Measurements from ENCODE around the gene OXGR1. TPM values are rescaled to one million over a fixed set of nuclear protein-coding genes. Genes with fewer than 3 reads are reported as not detected.
A peak's percentile ranks its signal among the peaks of the same experiment; 100 is the strongest.

OXGR1 gene
- polyA plus RNA-seq, 2 of the 4 experiments (the other 2 are of a cell fraction): not detected

DNA sequence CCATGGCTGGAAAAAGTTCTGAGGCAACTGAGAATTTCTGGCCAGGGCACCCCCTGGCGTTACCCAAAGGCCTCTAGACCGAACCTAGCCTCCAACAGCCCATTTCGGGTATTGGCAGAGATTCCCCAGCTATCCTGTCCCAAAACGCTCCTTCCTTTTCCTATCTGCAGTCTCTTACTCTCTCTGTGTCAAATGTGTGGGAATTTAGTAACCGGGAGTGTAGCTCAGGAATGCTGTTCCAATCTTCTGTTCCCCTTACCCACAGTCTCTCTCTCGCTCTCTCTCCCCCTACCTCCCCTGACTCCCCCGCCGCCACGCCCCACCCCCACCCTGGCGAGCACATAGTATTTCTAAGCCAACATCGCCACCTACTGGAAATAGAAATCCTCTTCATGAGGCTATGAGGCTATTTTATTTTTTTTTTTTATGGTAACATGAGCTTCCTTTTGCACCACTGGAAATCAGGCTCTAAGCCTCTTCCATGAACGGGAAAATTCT is 27.0 kb downstream of the OXGR1 start:
- Histone ChIP-seq H3K4me1 (no peaks in the 10 kb centered on the region), H3K27ac (no peak overlapping the region), H3K4me2 (no peak overlapping the region), H3K9me3 (peaks cover 15% of the 10 kb centered on the region), H3K4me3 (no peak overlapping the region)
- CTCF ChIA-PET: interaction anchor here (0.7 kb wide), 1 partner anchor 51 kb away, joined by 3 read pairs; no protein-coding TSS in a partner anchor
- 9% methylated on average over 9 of the region's 12 CpGs for WGBS (ENCODE audit: missing lambda C conversion rate)
- TF ChIP-seq EP300 (IDR thresholded peaks at IDR 0.05) (no peak), TP53 (CRISPR knock-in tag; IDR thresholded peaks at IDR 0.05) (no peak), CHD4 (IDR thresholded peaks at IDR 0.05; ENCODE audit: borderline replicate concordance) (no peak), RAD21 (conservative IDR thresholded peaks at IDR 0.05 in 1 of 2, IDR thresholded peaks at IDR 0.05 in 1 of 2) (peak; percentile 16 to 28; a peak in 1 of 5 replicates), CEBPB (IDR thresholded peaks at IDR 0.05) (no peak)
- TF ChIP-seq, protein P1, sequence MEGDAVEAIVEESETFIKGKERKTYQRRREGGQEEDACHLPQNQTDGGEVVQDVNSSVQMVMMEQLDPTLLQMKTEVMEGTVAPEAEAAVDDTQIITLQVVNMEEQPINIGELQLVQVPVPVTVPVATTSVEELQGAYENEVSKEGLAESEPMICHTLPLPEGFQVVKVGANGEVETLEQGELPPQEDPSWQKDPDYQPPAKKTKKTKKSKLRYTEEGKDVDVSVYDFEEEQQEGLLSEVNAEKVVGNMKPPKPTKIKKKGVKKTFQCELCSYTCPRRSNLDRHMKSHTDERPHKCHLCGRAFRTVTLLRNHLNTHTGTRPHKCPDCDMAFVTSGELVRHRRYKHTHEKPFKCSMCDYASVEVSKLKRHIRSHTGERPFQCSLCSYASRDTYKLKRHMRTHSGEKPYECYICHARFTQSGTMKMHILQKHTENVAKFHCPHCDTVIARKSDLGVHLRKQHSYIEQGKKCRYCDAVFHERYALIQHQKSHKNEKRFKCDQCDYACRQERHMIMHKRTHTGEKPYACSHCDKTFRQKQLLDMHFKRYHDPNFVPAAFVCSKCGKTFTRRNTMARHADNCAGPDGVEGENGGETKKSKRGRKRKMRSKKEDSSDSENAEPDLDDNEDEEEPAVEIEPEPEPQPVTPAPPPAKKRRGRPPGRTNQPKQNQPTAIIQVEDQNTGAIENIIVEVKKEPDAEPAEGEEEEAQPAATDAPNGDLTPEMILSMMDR (IDR thresholded peaks at IDR 0.05): 0 out of 3 replicates have a peak, but pooled peaks have one; percentile 8
- FAIRE-seq (no peak), DNase-seq (ENCODE audit: low read depth in 1 of 2, low spot score in 1 of 2) (peak in 1 of 2 experiments; percentile 8), ATAC-seq (0 out of 6 replicates have a peak, but pooled peaks of 1 of the 2 experiments have one; percentile 38)
- POLR2A ChIA-PET: no interaction called here

DNA sequence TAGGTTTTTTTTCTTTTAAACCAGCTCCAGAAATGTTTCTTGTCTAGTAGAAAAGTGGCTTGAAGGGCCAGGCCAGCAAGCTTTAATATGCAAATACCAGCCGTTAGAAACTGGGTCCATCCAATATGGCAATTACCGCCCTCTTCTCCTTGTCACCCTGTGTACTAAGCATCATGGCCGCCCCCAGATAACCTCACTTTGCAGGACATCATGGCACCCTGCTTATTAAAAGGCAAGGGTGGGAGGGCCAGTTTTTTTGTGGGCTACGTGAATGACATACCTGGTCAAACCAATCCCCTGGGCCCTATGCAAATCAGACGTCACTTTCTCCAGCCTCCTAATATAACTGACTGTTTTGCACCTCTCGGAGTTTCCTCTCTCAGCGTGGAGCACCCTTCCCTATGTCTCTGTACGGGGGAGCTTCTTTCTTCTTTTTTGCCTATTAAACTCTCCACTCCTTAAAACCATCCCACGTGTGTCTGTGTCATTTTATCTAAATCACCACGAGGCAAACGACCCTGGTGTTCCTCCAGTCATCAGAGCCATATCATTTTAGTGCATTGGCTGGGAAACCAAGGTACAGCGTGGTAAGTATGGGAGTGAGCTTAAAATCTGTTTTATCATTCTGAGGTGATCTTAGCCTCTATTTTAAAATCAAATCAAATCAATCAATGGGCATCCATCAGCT is 27.7 kb downstream of the OXGR1 start:
- peaks cover 15% of the 10 kb centered on the region for H3K9me3 ChIP-seq
- no peak for FAIRE-seq
- no peak for ATAC-seq
- WGBS (ENCODE audit: missing lambda C conversion rate): 22% methylated on average over 12 of the region's 12 CpGs
- no peaks in the 10 kb centered on the region for H3K4me1 ChIP-seq
- DNase-seq (ENCODE audit: low read depth in 1 of 2, low spot score in 1 of 2): no peak
- ChIA-PET POLR2A (no interaction called here), CTCF (interaction anchor here (0.7 kb wide), 1 partner anchor 52 kb away, joined by 3 read pairs; no protein-coding TSS in a partner anchor)
- TF ChIP-seq ESRRA (IDR thresholded peaks at IDR 0.05; ENCODE audit: borderline replicate concordance, low read length) (no peak), GATA3 (IDR thresholded peaks at IDR 0.05; ENCODE audit: borderline replicate concordance) (no peak), MAFK (IDR thresholded peaks at IDR 0.05; ENCODE audit: partially characterized antibody) (no peak), FOXS1 (CRISPR knock-in tag; IDR thresholded peaks at IDR 0.05) (no peak), PHF8 (IDR thresholded peaks at IDR 0.05; ENCODE audit: borderline replicate concordance, low read depth) (no peak), NR3C1 (IDR thresholded peaks at IDR 0.05) (no peak), ZNF302 (CRISPR knock-in tag; IDR thresholded peaks at IDR 0.05) (no peak), HOXA7 (CRISPR knock-in tag; IDR thresholded peaks at IDR 0.05) (no peak), FOSB (CRISPR knock-in tag; IDR thresholded peaks at IDR 0.05) (no peak), HOXB13 (CRISPR knock-in tag; IDR thresholded peaks at IDR 0.05; ENCODE audit: low read depth) (no peak), FOSL2 (IDR thresholded peaks at IDR 0.05) (no peak), FOSL2 (CRISPR knock-in tag; IDR thresholded peaks at IDR 0.05) (no peak), HDAC2 (IDR thresholded peaks at IDR 0.05) (no peak), BHLHE40 (IDR thresholded peaks at IDR 0.05; ENCODE audit: low read depth, low read length) (no peak)
- TF ChIP-seq, protein P2, sequence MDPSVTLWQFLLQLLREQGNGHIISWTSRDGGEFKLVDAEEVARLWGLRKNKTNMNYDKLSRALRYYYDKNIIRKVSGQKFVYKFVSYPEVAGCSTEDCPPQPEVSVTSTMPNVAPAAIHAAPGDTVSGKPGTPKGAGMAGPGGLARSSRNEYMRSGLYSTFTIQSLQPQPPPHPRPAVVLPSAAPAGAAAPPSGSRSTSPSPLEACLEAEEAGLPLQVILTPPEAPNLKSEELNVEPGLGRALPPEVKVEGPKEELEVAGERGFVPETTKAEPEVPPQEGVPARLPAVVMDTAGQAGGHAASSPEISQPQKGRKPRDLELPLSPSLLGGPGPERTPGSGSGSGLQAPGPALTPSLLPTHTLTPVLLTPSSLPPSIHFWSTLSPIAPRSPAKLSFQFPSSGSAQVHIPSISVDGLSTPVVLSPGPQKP (IDR thresholded peaks at IDR 0.05; ENCODE audit: low read depth, low read length): no peak
- TF ChIP-seq, protein P3, sequence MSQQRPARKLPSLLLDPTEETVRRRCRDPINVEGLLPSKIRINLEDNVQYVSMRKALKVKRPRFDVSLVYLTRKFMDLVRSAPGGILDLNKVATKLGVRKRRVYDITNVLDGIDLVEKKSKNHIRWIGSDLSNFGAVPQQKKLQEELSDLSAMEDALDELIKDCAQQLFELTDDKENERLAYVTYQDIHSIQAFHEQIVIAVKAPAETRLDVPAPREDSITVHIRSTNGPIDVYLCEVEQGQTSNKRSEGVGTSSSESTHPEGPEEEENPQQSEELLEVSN (IDR thresholded peaks at IDR 0.05; ENCODE audit: borderline replicate concordance, low read depth): no peak
- TF ChIP-seq, protein P4, sequence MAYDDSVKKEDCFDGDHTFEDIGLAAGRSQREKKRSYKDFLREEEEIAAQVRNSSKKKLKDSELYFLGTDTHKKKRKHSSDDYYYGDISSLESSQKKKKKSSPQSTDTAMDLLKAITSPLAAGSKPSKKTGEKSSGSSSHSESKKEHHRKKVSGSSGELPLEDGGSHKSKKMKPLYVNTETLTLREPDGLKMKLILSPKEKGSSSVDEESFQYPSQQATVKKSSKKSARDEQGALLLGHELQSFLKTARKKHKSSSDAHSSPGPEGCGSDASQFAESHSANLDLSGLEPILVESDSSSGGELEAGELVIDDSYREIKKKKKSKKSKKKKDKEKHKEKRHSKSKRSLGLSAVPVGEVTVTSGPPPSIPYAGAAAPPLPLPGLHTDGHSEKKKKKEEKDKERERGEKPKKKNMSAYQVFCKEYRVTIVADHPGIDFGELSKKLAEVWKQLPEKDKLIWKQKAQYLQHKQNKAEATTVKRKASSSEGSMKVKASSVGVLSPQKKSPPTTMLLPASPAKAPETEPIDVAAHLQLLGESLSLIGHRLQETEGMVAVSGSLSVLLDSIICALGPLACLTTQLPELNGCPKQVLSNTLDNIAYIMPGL (CRISPR knock-in tag; IDR thresholded peaks at IDR 0.05; ENCODE audit: borderline replicate concordance): no peak
- TF ChIP-seq, protein P5, sequence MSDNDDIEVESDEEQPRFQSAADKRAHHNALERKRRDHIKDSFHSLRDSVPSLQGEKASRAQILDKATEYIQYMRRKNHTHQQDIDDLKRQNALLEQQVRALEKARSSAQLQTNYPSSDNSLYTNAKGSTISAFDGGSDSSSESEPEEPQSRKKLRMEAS (IDR thresholded peaks at IDR 0.05): no peak
- H3K27ac ChIP-seq: no peak overlapping the region
- H3K4me2 ChIP-seq: no peak overlapping the region
- H3K4me3 ChIP-seq: no peak overlapping the region

Measured in A549 (cell line).